WTC11 (cell line): Measurements from ENCODE around the gene ANO1. TPM values are rescaled to one million over a fixed set of nuclear protein-coding genes. Genes with fewer than 3 reads are reported as not detected.

Experiments
- ATAC-seq: fragments of 200-7000 bp; cut with Tn5 transposase; 2 replicates; pipeline ENCODE4 v1.10.0; 2021; ENCODE audit warnings: mild to moderate bottlenecking, moderate library complexity
- CTCF ChIA-PET: fragments of 300-600 bp; sonication (Branson Sonifier 250); formaldehyde crosslinking; loops from one replicate; lab custom pipeline; 2021; ENCODE audit warnings: antibody characterized with exemption; lab: Charles Lee
- POLR2A ChIA-PET: fragments of 350-600 bp; sonication (Branson Sonifier 250); formaldehyde crosslinking; loops from one replicate; lab custom pipeline; 2021; ENCODE audit warnings: antibody characterized with exemption; lab: Charles Lee
- DNase-seq: peaks from one replicate; pipeline ENCODE4 v3.0.0; 2021; ENCODE audit warnings: low spot score
- H3K27ac Mint-ChIP-seq: 2 replicates; pipeline ENCODE4 v1.8.0; 2021; ENCODE audit warnings: mixed read lengths
- H3K27me3 Mint-ChIP-seq: 2 replicates; pipeline ENCODE4 v1.8.0; 2021; ENCODE audit warnings: low read depth, mild to moderate bottlenecking, moderate library complexity, mixed read lengths
- H3K36me3 Mint-ChIP-seq: 2 replicates; pipeline ENCODE4 v1.8.0; 2021; ENCODE audit warnings: mixed read lengths
- H3K4me1 Mint-ChIP-seq: 2 replicates; pipeline ENCODE4 v1.8.0; 2022; ENCODE audit warnings: mixed read lengths
- H3K4me3 Mint-ChIP-seq: 2 replicates; pipeline ENCODE4 v1.8.0; 2021; ENCODE audit warnings: mild to moderate bottlenecking, moderate library complexity, mixed read lengths
- H3K9me3 Mint-ChIP-seq: 2 replicates; pipeline ENCODE4 v1.8.0; 2021; ENCODE audit warnings: mixed read lengths
- CREB1 ChIP-seq: sonication (generic); formaldehyde crosslinking; IDR thresholded peaks from 2 replicates; pipeline ENCODE4 v1.8.0; 2023; ENCODE audit warnings: mild to moderate bottlenecking, missing genetic modification reagents
- EMX1 ChIP-seq: fragments of 250-450 bp; sonication (Bioruptor Pico); IDR thresholded peaks from 2 replicates; pipeline ENCODE4 v1.8.0; 2021; ENCODE audit warnings: mild to moderate bottlenecking
- FOXP1 ChIP-seq: sonication (generic); formaldehyde crosslinking; IDR thresholded peaks from 2 replicates; pipeline ENCODE4 v1.8.0; 2022; ENCODE audit warnings: missing genetic modification reagents, mild to moderate bottlenecking, moderate library complexity, borderline replicate concordance
- GABPB1 ChIP-seq: sonication (generic); formaldehyde crosslinking; IDR thresholded peaks from 2 replicates; pipeline ENCODE4 v1.8.1; 2023; ENCODE audit warnings: mild to moderate bottlenecking, missing genetic modification reagents
- GTF2I ChIP-seq: fragments of 250-450 bp; sonication (Bioruptor Pico); conservative IDR thresholded peaks from 2 replicates; pipeline ENCODE4 v1.4.0; 2021; ENCODE audit warnings: mild to moderate bottlenecking
- JAZF1 ChIP-seq: fragments of 250-450 bp; sonication (Bioruptor Pico); IDR thresholded peaks from 2 replicates; pipeline ENCODE4 v1.9.0; 2021; ENCODE audit warnings: moderate library complexity, mild to moderate bottlenecking, inconsistent platforms
- MXD4 ChIP-seq: fragments of 250-450 bp; sonication (Bioruptor Pico); IDR thresholded peaks from 2 replicates; pipeline ENCODE4 v1.8.0; 2021; ENCODE audit warnings: mild to moderate bottlenecking, moderate library complexity, borderline replicate concordance
- MYBL2 ChIP-seq: sonication (generic); formaldehyde crosslinking; IDR thresholded peaks from 2 replicates; pipeline ENCODE4 v1.8.1; 2023; ENCODE audit warnings: mild to moderate bottlenecking, moderate library complexity, missing genetic modification reagents
- PRRX2 ChIP-seq: fragments of 250-450 bp; sonication (Bioruptor Pico); IDR thresholded peaks from 2 replicates; pipeline ENCODE4 v1.8.0; 2021; ENCODE audit warnings: mild to moderate bottlenecking
- ZNF232 ChIP-seq: sonication (generic); formaldehyde crosslinking; IDR thresholded peaks from 2 replicates; pipeline ENCODE4 v1.8.0; 2022; ENCODE audit warnings: mild to moderate bottlenecking, missing genetic modification reagents
- ZNF263 ChIP-seq: sonication (generic); formaldehyde crosslinking; IDR thresholded peaks from 2 replicates; pipeline ENCODE4 v1.8.1; 2022; ENCODE audit warnings: low read depth, mild to moderate bottlenecking, moderate library complexity, missing genetic modification reagents
- total RNA-seq: library from RNA; stranded (reverse); gene quantifications from 3 replicates; pipeline ENCODE4 v1.2.3, GENCODE V29; 2021
- TF ChIP-seq, protein P1 (sequence below): sonication (generic); formaldehyde crosslinking; IDR thresholded peaks from 2 replicates; pipeline ENCODE4 v1.8.0; 2022; ENCODE audit warnings: mild to moderate bottlenecking, missing genetic modification reagents
- TF ChIP-seq, protein P2 (sequence below): sonication (generic); formaldehyde crosslinking; IDR thresholded peaks from 2 replicates; pipeline ENCODE4 v1.8.0; 2022; ENCODE audit warnings: missing genetic modification reagents
- TF ChIP-seq, protein P3 (sequence below): sonication (generic); formaldehyde crosslinking; IDR thresholded peaks from 2 replicates; pipeline ENCODE4 v1.8.1; 2022; ENCODE audit warnings: low read depth, missing genetic modification reagents, borderline replicate concordance
- TF ChIP-seq, protein P4 (sequence below): sonication (generic); formaldehyde crosslinking; IDR thresholded peaks from 2 replicates; pipeline ENCODE4 v1.8.0; 2022; ENCODE audit warnings: mild to moderate bottlenecking, missing genetic modification reagents
- TF ChIP-seq, protein P5 (sequence below): sonication (generic); formaldehyde crosslinking; IDR thresholded peaks from 2 replicates; pipeline ENCODE4 v1.8.1; 2023; ENCODE audit warnings: mild to moderate bottlenecking, missing genetic modification reagents, borderline replicate concordance

The ANO1 gene
- total RNA-seq, 1 experiment from 2014 or later, result 4.1 TPM

DNA sequence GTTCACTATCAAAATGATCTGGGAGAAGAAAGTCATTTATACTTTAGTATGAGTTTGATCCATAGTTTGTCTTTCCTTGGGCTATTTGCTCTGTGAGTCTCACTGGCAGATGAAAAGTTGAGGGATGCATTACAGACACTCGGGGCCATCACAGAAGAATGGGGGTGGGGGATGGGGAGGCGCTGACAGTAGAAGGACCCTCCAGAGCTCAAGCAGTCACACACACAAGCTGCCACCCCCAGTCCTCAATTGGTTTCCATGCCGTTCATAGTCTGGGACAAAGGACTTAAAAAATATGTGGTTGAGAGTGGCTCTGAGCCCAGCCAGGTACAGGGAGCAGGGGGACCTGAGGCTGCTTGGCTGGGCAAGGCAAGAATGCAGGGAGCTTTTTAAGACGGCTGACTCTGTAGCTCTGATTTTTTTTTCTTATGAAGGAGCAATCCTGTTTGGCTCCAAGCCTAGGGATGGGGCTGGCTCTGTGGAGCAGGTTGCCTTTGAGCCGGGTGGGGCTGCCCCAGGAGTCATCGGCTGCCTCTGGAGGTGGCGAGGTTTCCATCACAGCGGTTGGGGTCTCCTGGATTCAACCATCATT is 13.3 kb upstream of the ANO1 start:
- CTCF ChIA-PET, result interaction anchor here (0.6 to 1.0 kb wide), 4 partner anchors 22 to 826 kb away, joined by 3 read pairs; no protein-coding TSS in a partner anchor
- no peak for ATAC-seq
- Mint-ChIP-seq H3K27ac (no peak overlapping the region), H3K9me3 (no peaks in the 10 kb centered on the region), H3K36me3 (no peaks in the 10 kb centered on the region), H3K4me3 (no peak overlapping the region), H3K4me1 (peaks cover 33% of the 10 kb centered on the region), H3K27me3 (no peaks in the 10 kb centered on the region; the same call in 1 of the 2 replicates)
- no peak for DNase-seq
- POLR2A ChIA-PET, result no interaction called here
- no peak for TF ChIP-seq EMX1 (CRISPR knock-in tag)
- no peak for TF ChIP-seq CREB1 (CRISPR knock-in tag)

DNA sequence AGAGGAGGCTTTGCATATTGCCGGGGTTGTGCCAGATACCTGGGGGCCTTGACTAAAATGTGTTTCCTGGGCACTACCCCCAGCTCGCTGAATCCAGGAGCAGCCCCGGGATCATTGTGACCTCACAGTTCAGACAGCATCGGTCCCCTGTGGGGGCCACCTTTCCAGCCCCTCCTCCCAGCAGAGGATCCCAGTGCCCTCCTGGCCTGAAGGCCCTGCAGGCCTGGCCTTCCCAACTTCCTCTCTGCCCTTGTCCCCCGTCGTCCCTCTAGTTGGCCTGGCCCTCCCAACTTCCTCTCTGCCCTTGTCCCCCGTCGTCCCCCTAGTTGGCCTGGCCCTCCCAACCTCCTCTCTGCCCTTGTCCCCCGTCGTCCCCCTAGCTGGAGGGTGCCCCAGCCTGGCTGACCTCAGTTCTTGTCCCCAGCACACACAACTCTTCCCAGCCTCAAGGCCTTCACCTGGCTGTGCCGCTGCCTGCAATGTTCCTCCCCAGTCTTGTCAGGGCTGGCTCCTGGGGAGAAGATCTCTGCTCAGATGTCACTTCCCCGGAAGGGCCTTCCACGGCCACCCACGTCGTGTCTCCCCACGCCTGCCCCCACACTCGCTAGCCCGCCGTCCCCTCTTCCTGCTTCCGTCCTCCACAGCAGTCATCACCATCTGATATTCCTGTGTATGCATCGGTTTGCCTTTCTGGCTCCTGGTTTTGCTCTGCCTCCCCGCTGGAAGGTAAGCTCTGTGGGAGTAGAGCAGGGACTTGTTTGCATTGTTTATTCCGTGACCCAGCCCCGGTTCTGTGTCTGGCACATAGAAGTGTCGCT is 12.6 kb upstream of the ANO1 start:
- TF ChIP-seq, protein P1, sequence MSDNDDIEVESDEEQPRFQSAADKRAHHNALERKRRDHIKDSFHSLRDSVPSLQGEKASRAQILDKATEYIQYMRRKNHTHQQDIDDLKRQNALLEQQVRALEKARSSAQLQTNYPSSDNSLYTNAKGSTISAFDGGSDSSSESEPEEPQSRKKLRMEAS, result no peak
- TF ChIP-seq MYBL2 (CRISPR knock-in tag) (no peak), JAZF1 (CRISPR knock-in tag) (no peak), PRRX2 (CRISPR knock-in tag) (no peak), ZNF232 (CRISPR knock-in tag) (no peak), ZNF263 (CRISPR knock-in tag) (no peak), FOXP1 (CRISPR knock-in tag) (no peak), GTF2I (CRISPR knock-in tag) (no peak), GABPB1 (CRISPR knock-in tag) (no peak), MXD4 (CRISPR knock-in tag) (no peak)
- TF ChIP-seq, protein P2, sequence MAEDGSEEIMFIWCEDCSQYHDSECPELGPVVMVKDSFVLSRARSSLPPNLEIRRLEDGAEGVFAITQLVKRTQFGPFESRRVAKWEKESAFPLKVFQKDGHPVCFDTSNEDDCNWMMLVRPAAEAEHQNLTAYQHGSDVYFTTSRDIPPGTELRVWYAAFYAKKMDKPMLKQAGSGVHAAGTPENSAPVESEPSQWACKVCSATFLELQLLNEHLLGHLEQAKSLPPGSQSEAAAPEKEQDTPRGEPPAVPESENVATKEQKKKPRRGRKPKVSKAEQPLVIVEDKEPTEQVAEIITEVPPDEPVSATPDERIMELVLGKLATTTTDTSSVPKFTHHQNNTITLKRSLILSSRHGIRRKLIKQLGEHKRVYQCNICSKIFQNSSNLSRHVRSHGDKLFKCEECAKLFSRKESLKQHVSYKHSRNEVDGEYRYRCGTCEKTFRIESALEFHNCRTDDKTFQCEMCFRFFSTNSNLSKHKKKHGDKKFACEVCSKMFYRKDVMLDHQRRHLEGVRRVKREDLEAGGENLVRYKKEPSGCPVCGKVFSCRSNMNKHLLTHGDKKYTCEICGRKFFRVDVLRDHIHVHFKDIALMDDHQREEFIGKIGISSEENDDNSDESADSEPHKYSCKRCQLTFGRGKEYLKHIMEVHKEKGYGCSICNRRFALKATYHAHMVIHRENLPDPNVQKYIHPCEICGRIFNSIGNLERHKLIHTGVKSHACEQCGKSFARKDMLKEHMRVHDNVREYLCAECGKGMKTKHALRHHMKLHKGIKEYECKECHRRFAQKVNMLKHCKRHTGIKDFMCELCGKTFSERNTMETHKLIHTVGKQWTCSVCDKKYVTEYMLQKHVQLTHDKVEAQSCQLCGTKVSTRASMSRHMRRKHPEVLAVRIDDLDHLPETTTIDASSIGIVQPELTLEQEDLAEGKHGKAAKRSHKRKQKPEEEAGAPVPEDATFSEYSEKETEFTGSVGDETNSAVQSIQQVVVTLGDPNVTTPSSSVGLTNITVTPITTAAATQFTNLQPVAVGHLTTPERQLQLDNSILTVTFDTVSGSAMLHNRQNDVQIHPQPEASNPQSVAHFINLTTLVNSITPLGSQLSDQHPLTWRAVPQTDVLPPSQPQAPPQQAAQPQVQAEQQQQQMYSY (CRISPR knock-in tag), result no peak
- TF ChIP-seq, protein P3, sequence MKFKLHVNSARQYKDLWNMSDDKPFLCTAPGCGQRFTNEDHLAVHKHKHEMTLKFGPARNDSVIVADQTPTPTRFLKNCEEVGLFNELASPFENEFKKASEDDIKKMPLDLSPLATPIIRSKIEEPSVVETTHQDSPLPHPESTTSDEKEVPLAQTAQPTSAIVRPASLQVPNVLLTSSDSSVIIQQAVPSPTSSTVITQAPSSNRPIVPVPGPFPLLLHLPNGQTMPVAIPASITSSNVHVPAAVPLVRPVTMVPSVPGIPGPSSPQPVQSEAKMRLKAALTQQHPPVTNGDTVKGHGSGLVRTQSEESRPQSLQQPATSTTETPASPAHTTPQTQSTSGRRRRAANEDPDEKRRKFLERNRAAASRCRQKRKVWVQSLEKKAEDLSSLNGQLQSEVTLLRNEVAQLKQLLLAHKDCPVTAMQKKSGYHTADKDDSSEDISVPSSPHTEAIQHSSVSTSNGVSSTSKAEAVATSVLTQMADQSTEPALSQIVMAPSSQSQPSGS (CRISPR knock-in tag), result no peak
- TF ChIP-seq, protein P4, sequence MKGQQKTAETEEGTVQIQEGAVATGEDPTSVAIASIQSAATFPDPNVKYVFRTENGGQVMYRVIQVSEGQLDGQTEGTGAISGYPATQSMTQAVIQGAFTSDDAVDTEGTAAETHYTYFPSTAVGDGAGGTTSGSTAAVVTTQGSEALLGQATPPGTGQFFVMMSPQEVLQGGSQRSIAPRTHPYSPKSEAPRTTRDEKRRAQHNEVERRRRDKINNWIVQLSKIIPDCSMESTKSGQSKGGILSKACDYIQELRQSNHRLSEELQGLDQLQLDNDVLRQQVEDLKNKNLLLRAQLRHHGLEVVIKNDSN (CRISPR knock-in tag), result no peak
- TF ChIP-seq, protein P5, sequence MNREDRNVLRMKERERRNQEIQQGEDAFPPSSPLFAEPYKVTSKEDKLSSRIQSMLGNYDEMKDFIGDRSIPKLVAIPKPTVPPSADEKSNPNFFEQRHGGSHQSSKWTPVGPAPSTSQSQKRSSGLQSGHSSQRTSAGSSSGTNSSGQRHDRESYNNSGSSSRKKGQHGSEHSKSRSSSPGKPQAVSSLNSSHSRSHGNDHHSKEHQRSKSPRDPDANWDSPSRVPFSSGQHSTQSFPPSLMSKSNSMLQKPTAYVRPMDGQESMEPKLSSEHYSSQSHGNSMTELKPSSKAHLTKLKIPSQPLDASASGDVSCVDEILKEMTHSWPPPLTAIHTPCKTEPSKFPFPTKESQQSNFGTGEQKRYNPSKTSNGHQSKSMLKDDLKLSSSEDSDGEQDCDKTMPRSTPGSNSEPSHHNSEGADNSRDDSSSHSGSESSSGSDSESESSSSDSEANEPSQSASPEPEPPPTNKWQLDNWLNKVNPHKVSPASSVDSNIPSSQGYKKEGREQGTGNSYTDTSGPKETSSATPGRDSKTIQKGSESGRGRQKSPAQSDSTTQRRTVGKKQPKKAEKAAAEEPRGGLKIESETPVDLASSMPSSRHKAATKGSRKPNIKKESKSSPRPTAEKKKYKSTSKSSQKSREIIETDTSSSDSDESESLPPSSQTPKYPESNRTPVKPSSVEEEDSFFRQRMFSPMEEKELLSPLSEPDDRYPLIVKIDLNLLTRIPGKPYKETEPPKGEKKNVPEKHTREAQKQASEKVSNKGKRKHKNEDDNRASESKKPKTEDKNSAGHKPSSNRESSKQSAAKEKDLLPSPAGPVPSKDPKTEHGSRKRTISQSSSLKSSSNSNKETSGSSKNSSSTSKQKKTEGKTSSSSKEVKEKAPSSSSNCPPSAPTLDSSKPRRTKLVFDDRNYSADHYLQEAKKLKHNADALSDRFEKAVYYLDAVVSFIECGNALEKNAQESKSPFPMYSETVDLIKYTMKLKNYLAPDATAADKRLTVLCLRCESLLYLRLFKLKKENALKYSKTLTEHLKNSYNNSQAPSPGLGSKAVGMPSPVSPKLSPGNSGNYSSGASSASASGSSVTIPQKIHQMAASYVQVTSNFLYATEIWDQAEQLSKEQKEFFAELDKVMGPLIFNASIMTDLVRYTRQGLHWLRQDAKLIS (CRISPR knock-in tag), result no peak
- no peaks in the 10 kb centered on the region for H3K36me3 Mint-ChIP-seq
- H3K4me1 Mint-ChIP-seq, result peaks cover 33% of the 10 kb centered on the region
- DNase-seq (no peak), ATAC-seq (no peak)
- H3K27ac Mint-ChIP-seq, result no peak overlapping the region; the same call in 1 of the 2 replicates
- H3K9me3 Mint-ChIP-seq, result no peaks in the 10 kb centered on the region
- POLR2A ChIA-PET, result no interaction called here
- CTCF ChIA-PET, result interaction anchor here (0.7 to 1.0 kb wide), 3 partner anchors 22 to 147 kb away, joined by 3 read pairs; no protein-coding TSS in a partner anchor
- no peaks in the 10 kb centered on the region; the same call in 1 of the 2 replicates for H3K27me3 Mint-ChIP-seq
- H3K4me3 Mint-ChIP-seq, result no peak overlapping the region
